ENCODE measurements around the gene SOX6.
"Not testable (repeated sequence)": the region's sequence is repeated elsewhere in the genome, so short reads cannot be mapped to it uniquely, and the experiment has no call there.

SOX6 gene

DNA sequence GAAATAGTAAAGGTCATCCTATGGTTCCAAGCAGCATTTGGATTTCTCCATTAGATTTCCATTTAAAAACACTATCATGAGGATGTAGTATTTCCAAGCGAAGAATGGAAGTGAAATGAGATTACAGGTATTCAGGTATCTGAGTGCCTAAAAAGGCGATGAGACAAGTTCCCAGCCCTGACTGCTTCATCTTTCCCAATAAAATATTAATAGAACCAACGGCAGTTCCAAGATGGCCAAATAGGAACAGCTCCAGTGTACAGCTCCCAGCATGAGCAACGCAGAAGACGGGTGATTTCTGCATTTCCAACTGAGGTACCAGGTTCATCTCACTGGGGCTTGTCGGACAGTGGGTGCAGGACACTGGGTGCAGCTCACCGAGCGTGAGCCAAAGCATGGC, 215.2 kb downstream of the SOX6 start:
- H3K4me1 ChIP-seq (ENCODE audit: insufficient read depth, low read length); H3K9me3 ChIP-seq (ENCODE audit: control insufficient read depth, insufficient read depth, low read length); H3K36me3 ChIP-seq (ENCODE audit: insufficient read depth, low read length); H3K9ac ChIP-seq (ENCODE audit: low read depth, low read length): not testable (repeated sequence)

DNA sequence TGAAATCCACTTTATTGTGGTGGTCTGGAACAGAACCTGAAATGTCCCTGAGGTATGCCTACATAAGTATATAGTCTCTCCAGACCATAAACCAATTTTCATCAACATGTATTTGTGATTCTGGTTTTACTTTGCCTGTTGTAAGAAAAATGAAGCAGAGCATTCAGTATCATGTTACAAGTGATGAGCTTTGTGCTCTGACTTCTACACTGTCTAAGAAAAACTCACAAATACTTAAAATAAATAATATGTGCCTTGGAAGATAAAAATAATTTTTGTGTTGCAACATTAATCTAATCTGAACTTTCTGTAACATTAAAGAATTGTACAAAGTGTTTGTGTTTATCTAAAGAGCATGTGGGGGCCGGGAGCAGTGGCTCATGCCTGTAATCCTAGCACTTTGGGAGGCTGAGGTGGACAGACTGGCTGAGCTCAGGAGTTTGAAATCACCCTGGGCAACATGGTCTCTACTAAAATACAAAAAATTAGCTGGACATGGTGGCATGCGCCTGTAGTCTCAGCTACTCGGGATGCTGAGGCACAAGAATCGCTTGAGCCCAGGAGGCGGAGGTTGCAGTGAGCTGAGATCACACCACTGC, 219.5 kb downstream of the SOX6 start:
- Histone ChIP-seq H3K36me3 (ENCODE audit: insufficient read depth, low read length) (no peaks in the 10 kb centered on the region), H3K4me1 (ENCODE audit: insufficient read depth, low read length) (no peaks in the 10 kb centered on the region), H3K9ac (ENCODE audit: low read depth, low read length) (no peak overlapping the region), H3K9me3 (ENCODE audit: control insufficient read depth, insufficient read depth, low read length) (no peaks in the 10 kb centered on the region; the same call in 1 of the 2 replicates)

DNA sequence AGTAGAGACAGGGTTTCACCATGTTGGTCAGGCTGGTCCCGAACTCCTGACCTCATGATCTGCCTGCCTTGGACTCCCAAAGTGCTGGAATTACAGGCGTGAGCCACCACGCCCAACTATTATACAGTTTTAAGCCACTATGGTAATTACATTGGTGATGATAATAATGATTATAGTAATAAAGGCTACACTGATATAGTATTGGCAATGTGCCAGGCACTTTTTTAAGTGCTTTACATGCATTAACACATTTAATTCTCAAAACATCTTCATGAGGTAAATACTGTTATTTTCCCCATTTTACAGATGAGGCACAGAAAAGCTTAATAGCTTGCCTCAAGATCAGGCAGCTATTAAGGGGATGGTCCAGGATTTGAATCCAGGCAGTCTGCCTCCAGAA, 222.5 kb downstream of the SOX6 start:
- Histone ChIP-seq H3K9ac (ENCODE audit: low read depth, low read length) (no peak overlapping the region), H3K9me3 (ENCODE audit: control insufficient read depth, insufficient read depth, low read length) (no peaks in the 10 kb centered on the region), H3K36me3 (ENCODE audit: insufficient read depth, low read length) (no peaks in the 10 kb centered on the region), H3K4me1 (ENCODE audit: insufficient read depth, low read length) (no peaks in the 10 kb centered on the region)

DNA sequence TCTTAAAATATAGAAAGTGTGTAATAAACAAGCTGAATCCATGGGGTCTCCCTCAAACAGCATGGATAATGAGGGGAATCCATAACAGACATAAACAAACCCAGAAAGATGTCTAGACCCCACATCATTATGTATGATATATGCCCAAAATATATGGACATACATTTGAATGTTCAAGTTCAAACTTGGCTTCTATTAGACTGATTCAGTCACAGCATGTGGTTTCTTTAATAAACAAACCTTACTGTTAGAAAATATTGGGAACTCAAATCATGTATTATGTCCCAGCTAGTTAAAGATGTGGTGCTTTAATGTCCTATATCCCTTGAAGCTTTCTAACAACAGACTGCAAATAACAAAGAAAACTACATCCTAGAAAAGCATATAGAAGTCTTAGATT, 228.6 kb downstream of the SOX6 start:
- H3K9ac ChIP-seq (ENCODE audit: low read depth, low read length): no peak overlapping the region
- no peaks in the 10 kb centered on the region for H3K4me1 ChIP-seq (ENCODE audit: insufficient read depth, low read length)
- no peaks in the 10 kb centered on the region for H3K36me3 ChIP-seq (ENCODE audit: insufficient read depth, low read length)
- H3K9me3 ChIP-seq (ENCODE audit: control insufficient read depth, insufficient read depth, low read length): no peaks in the 10 kb centered on the region

DNA sequence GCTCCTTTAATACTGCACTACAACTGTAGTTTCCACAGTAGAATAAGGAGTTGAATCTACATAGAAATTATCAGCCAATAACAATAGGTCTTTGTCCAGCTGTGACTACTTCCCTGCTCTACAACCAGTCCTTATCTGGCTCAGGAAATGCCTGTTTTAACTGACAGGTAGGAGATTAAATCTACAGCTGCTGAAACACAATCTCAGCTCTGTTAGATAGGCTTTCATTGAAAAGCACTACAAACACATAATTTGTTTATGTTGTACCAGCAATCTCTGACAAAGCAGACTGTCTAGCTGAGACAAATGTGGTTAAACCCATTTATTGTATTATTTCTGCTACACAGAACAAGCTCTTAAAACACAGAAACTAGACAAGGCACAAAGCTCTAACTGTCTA, 230.0 kb downstream of the SOX6 start:
- no peaks in the 10 kb centered on the region for H3K4me1 ChIP-seq (ENCODE audit: insufficient read depth, low read length)
- no peaks in the 10 kb centered on the region for H3K9me3 ChIP-seq (ENCODE audit: control insufficient read depth, insufficient read depth, low read length)
- no peak overlapping the region for H3K9ac ChIP-seq (ENCODE audit: low read depth, low read length)
- H3K36me3 ChIP-seq (ENCODE audit: insufficient read depth, low read length): no peaks in the 10 kb centered on the region

DNA sequence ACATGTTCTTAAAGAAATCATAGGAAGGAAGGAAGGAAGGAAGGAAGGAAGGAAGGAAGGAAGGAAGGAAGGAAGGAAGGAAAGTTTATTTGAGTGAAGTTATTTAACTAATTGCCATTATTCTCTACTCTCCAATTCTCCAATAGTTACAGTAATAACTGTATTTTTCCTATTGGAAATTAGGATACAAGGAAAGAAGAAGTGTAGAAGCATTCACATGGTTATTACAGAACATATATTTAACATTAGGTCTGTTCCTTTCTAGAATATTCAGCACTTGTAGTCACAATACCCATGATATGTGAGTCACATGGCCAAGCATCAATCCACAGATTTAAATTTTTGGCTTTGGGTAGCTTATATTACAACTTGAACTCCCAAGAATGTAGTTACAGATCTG, 230.6 kb downstream of the SOX6 start:
- Histone ChIP-seq H3K9ac (ENCODE audit: low read depth, low read length) (no peak overlapping the region), H3K9me3 (ENCODE audit: control insufficient read depth, insufficient read depth, low read length) (no peaks in the 10 kb centered on the region), H3K4me1 (ENCODE audit: insufficient read depth, low read length) (no peaks in the 10 kb centered on the region), H3K36me3 (ENCODE audit: insufficient read depth, low read length) (no peaks in the 10 kb centered on the region)

DNA sequence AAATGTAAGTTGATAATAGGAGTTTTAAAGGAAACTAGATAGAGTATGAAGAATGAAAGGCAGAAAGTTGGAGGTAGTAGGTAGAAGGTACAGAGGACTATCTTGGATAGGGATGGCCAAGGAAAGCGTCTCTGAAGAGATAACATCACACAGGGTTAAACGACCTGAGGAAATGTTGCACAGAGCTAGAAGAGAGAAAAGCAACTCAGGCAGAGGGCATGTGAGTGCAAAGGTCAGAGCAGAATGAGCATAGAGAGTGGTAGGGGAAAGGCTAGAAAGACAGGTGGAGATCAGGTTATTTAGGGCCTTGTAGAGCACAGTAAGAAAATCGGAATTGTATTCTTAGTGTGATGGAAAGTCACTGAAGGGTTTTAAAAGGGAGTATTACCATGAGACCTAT, 232.0 kb downstream of the SOX6 start:
- no peaks in the 10 kb centered on the region for H3K4me1 ChIP-seq (ENCODE audit: insufficient read depth, low read length)

DNA sequence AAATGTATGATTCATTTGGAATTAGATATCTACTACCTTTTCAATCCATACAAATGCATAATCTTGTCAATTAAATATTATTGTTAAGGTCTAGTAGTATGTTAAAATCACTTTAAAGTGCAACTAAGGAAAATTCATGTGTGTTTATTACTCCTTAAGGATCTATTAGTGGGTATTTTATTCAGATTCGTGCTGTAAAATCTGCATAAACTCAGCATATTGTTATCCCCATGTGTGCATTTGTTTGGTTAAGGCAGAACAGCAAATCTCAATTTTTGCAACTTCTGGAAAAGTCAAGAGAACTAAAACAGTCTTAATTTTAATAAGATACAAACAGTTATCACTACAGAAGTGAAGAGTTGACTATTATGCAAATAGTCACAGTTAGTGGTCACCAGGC, 234.5 kb downstream of the SOX6 start:
- H3K4me1 ChIP-seq (ENCODE audit: insufficient read depth, low read length): no peaks in the 10 kb centered on the region
- H3K36me3 ChIP-seq (ENCODE audit: insufficient read depth, low read length): no peaks in the 10 kb centered on the region
- H3K9me3 ChIP-seq (ENCODE audit: control insufficient read depth, insufficient read depth, low read length): no peaks in the 10 kb centered on the region
- H3K9ac ChIP-seq (ENCODE audit: low read depth, low read length): no peak overlapping the region

More for the DNA sequence above, 232.0 kb downstream of the SOX6 start:
- Histone ChIP-seq H3K9ac (ENCODE audit: low read depth, low read length) (no peak overlapping the region), H3K36me3 (ENCODE audit: insufficient read depth, low read length) (no peaks in the 10 kb centered on the region), H3K9me3 (ENCODE audit: control insufficient read depth, insufficient read depth, low read length) (no peaks in the 10 kb centered on the region)

DNA sequence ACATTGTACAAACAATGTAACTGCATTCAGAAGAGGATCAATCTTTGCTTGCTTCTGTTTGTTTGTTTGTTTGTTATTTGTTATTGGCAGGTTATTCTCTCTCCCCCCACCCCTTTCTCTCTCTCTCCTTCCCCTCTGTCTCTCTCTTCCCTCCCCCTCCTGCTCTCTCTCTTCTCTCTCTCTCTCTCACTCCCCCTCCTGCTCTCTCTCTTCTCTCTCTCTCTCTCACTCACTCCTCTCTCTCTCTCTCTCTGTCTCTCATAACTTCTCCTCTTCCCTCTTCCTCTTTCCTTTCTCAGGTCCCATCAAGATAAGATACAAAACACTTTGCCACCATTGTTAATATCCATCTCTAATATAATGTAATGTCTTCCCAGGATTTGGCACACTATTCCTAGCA, 236.3 kb downstream of the SOX6 start:
- Histone ChIP-seq H3K4me1 (ENCODE audit: insufficient read depth, low read length) (no peaks in the 10 kb centered on the region), H3K9ac (ENCODE audit: low read depth, low read length) (no peak overlapping the region), H3K36me3 (ENCODE audit: insufficient read depth, low read length) (no peaks in the 10 kb centered on the region), H3K9me3 (ENCODE audit: control insufficient read depth, insufficient read depth, low read length) (no peaks in the 10 kb centered on the region)

DNA sequence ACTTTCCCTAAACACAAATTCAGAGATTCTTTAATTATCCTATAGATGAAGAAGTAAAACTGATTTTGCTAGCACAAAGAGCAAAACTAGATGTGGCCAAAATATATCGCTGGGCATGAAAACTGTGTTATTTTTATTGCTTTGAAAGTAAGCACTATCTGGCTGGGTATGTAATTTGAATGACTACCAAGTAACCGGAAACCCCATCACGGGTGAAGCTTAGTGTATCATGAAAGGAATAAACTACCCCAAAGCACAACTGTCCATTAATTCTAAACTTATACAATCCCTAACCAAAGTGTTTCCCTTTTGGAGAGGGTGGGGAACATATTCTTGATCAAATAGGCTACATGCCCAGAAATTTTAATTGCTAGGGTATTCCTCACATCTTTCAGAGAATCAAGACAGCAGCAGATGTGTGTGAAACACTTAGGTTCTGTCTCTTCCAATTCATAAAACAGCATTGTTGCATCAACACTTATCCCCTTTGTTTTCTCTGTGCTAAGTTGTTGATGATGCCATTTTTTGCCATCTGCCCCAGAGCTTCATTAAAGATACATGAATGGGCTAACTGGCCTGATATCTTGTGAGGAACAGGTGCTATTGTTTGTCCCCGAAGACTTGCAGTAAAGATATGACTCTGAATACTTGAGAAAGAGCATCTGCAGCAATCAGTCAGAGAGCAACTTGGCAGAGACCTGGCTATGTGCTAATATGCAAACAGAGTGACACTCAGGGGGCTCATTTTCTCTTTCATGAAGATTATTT, 238.2 kb downstream of the SOX6 start:
- Histone ChIP-seq H3K36me3 (ENCODE audit: insufficient read depth, low read length) (no peaks in the 10 kb centered on the region), H3K9me3 (ENCODE audit: control insufficient read depth, insufficient read depth, low read length) (no peaks in the 10 kb centered on the region), H3K9ac (ENCODE audit: low read depth, low read length) (no peak overlapping the region), H3K4me1 (ENCODE audit: insufficient read depth, low read length) (no peaks in the 10 kb centered on the region)

DNA sequence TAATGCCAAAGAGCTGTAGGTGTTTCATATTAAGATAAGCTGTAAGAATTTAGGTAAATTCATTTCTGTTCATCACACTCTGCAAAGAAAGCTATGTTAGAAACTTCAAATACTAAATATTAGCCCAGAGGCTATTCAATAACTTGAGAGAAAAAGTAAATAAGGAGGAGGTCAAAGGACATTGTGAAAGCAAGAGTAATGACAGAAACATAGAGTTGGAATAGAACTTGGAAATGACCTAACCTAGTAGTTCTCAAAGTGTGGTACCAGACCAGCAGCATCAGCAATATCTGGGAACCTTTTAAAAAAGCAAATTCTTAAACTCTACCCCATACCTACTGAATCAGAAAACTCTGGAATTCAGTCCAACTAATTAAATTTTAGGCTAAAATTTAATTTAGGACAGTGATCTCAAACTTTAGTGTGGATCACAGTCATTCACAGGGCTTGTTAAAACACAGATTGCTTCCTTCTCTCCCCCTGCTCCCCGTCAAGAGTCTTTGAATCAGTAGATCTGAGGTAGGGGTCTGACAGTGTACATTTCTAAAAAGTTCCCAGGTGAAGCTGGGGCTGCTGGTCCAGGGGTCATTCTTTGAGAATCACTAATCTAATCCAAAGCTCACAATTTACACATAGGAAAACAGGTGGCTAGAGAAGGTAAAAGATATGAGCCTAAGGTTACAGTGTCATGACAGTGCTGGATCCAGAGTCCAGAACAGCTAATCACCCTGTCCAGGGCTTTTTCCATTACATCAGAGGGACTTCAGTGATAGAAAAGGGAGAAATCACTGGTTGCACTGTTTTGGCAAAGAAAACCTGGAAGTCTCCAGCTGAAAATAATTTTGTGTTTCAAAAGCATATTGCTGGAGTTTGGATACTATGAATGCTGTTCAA, 241.1 kb downstream of the SOX6 start:
- Histone ChIP-seq H3K9me3 (ENCODE audit: control insufficient read depth, insufficient read depth, low read length) (no peaks in the 10 kb centered on the region), H3K4me1 (ENCODE audit: insufficient read depth, low read length) (peaks cover 6% of the 10 kb centered on the region; the same call in 1 of the 2 replicates), H3K9ac (ENCODE audit: low read depth, low read length) (no peak overlapping the region), H3K36me3 (ENCODE audit: insufficient read depth, low read length) (no peaks in the 10 kb centered on the region)

DNA sequence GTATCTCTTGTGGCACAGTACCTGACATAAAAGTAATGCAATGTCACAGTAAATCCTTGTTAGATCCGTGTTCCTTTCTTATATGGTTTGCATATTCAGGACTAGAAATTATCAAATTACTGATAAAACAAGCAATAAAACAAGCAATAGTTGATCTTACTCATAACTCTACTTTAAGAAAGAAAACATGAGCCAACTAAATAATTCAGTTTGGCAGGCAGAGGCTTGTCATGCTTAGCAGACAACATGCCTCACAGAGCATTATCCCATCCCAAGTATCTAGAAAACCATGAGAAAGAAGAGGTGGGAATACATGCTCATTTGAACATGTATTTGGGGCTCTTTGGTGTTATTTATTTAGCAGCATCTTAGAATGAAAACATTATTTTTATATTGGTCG, 241.9 kb downstream of the SOX6 start:
- Histone ChIP-seq H3K36me3 (ENCODE audit: insufficient read depth, low read length) (no peaks in the 10 kb centered on the region), H3K9ac (ENCODE audit: low read depth, low read length) (no peak overlapping the region)

DNA sequence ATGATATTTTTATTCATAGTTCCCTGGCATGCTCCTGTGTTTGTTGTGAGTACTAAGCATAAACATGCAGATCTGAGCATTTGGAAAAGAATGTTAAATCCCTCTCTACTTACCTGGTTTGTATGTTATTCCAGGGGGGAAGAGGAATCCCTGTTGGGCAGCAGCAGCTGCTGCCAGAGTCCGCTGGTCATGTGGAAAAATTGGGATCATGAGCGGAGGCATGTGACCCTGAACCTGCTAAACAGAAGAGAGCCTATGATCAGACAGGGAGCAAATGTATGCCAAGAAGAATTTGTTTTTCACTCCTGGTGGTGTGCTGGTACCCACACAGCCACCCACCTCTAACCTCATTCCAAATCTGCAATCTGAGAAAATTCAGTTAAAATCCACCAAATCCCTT, 244.7 kb downstream of the SOX6 start:
- Histone ChIP-seq H3K4me1 (ENCODE audit: insufficient read depth, low read length) (peaks cover 6% of the 10 kb centered on the region; the same call in 1 of the 2 replicates), H3K36me3 (ENCODE audit: insufficient read depth, low read length) (no peaks in the 10 kb centered on the region), H3K9me3 (ENCODE audit: control insufficient read depth, insufficient read depth, low read length) (no peaks in the 10 kb centered on the region), H3K9ac (ENCODE audit: low read depth, low read length) (no peak overlapping the region)

More for the DNA sequence above, 241.9 kb downstream of the SOX6 start:
- Histone ChIP-seq H3K4me1 (ENCODE audit: insufficient read depth, low read length) (peaks cover 6% of the 10 kb centered on the region; the same call in 1 of the 2 replicates), H3K9me3 (ENCODE audit: control insufficient read depth, insufficient read depth, low read length) (no peaks in the 10 kb centered on the region)

DNA sequence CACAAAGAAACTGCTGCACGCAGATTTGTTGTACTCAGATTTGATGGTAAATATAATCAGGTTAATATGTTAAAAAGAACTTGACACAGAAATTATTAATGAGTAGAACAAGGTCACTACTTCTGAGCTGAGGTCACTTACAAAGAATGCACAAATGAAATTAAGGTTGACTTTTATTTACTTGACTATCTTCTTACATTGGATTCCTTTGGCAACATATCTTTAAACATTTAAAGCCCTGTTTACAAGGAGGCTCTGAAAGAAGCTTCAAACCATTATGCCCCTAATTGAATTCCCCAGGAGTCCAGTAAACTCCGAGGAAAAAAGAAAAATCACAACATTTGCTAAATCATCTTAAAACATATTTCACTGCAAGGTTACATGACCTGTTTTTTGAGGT, 245.5 kb downstream of the SOX6 start:
- no peaks in the 10 kb centered on the region for H3K9me3 ChIP-seq (ENCODE audit: control insufficient read depth, insufficient read depth, low read length)
- no peak overlapping the region for H3K9ac ChIP-seq (ENCODE audit: low read depth, low read length)
- peaks cover 6% of the 10 kb centered on the region; the same call in 1 of the 2 replicates for H3K4me1 ChIP-seq (ENCODE audit: insufficient read depth, low read length)
- H3K36me3 ChIP-seq (ENCODE audit: insufficient read depth, low read length): no peaks in the 10 kb centered on the region

Measured in ES-I3 (cell line).